Right cardiac atrium (tissue), 5 donors: ENCODE data around the gene EYS. TPM values are rescaled to one million over a fixed set of nuclear protein-coding genes. Genes with fewer than 3 reads are reported as not detected.

Experiments
- ATAC-seq, 2 donors: fragments of 200-7000 bp; cut with Tn5 transposase; one replicate each; pipeline versions ENCODE4 v1.8.0 to v1.9.1; 2020; ENCODE audit warnings: moderate library complexity in 2 of 2, mild to moderate bottlenecking in 1 of 2
- DNase-seq, 3 donors: peaks; one replicate each; pipeline ENCODE4 v3.0.0-alpha.2; 2020
- H3K27ac ChIP-seq: one replicate; pipeline ENCODE4 v1.5.1; 2013; ENCODE audit warnings: mild to moderate bottlenecking, low read length, control low read depth, moderate library complexity
- H3K27me3 ChIP-seq: one replicate; pipeline ENCODE4 v1.6.1; 2013; ENCODE audit not compliant: control insufficient read depth, insufficient read depth
- H3K4me1 ChIP-seq: one replicate; pipeline ENCODE4 v1.6.1; 2013; ENCODE audit warnings: low read length; ENCODE audit not compliant: control insufficient read depth, insufficient read depth
- H3K4me3 ChIP-seq: one replicate; pipeline ENCODE4 v1.5.1; 2013; ENCODE audit warnings: low read length, control low read depth
- H3K9me3 ChIP-seq: one replicate; pipeline ENCODE4 v1.6.1; 2013; ENCODE audit warnings: low read length; ENCODE audit not compliant: control insufficient read depth
- WGBS: extraction: QIAGEN DNeasy Blood & Tissue Kit; methylation state at CpG from one replicate; pipeline ENCODE4 v1.1.7; 2013; 5-methylcytosine and 5-hydroxymethylcytosine counted together
- intact Hi-C, 4 donors: fragments of 100-400 bp; cut with DNase I; formaldehyde crosslinking; loops; one replicate each; pipeline versions ENCODE4 v1.11.0 to v1.14.0; 2022 to 2023
- polyA plus RNA-seq: library from polyadenylated mRNA; stranded (reverse); fragments of 200-250 nt; gene quantifications from one replicate; pipeline ENCODE4 v1.2.3, GENCODE V29; 2013
- total RNA-seq, 4 donors: library from RNA; stranded (reverse); fragmentation: NEBNext Ultra II Directional; extraction: Animal tissue kit (Norgen Biotek cat#: 25700); gene quantifications; one replicate each; pipeline ENCODE4 v1.2.1, GENCODE V29; 2021
- donor health status: healthy with polysubstance abuse.
- donor health status: DM: no; HTN: yes; CAD: no.
- donor health status: DM: no; HTN: no; CAD: no.
- donor health status: DM: no; HTN: yes; CAD: no; lungs with severe emphysema.
- donor health status: DM: yes; HTN: yes; CAD: no.

Gene EYS
- total and polyA plus RNA-seq, 5 donors, result 0.02 to 0.24 (median 0.06) TPM; not detected in 2

GRCh38 chr6:63795006-63795405 lies 1912.0 kb downstream of the EYS start:
- Histone ChIP-seq H3K9me3 (no peaks in the 10 kb centered on the region), H3K27me3 (no peaks in the 10 kb centered on the region), H3K4me3 (no peak overlapping the region), H3K4me1 (no peaks in the 10 kb centered on the region), H3K27ac (no peak overlapping the region)
- ATAC-seq (no peak), DNase-seq (no peak)
- intact Hi-C loops, result no loop called here

- H3K4me3 ChIP-seq, result no peak overlapping the region
- intact Hi-C loops, result no loop called here
- no peak for ATAC-seq
- no peak for DNase-seq
- no peaks in the 10 kb centered on the region for H3K27me3 ChIP-seq
- no peak overlapping the region for H3K27ac ChIP-seq
- no peaks in the 10 kb centered on the region for H3K4me1 ChIP-seq
- 74% methylated on average over 4 of the region's 4 CpGs for WGBS
- no peaks in the 10 kb centered on the region for H3K9me3 ChIP-seq
These were observed 1913.4 kb downstream of the EYS start for GRCh38 chr6:63793465-63794137.

GRCh38 chr6:63792736-63793464 lies 1914.1 kb downstream of the EYS start:
- WGBS, result 72% methylated on average over 3 of the region's 3 CpGs
- ATAC-seq, result no peak
- no peak overlapping the region for H3K4me3 ChIP-seq
- intact Hi-C loops, result no loop called here
- H3K4me1 ChIP-seq, result no peaks in the 10 kb centered on the region
- H3K27ac ChIP-seq, result no peak overlapping the region
- no peak for DNase-seq
- H3K27me3 ChIP-seq, result no peaks in the 10 kb centered on the region
- no peaks in the 10 kb centered on the region for H3K9me3 ChIP-seq

GRCh38 chr6:63790334-63790733 lies 1916.7 kb downstream of the EYS start:
- DNase-seq, result no peak
- Histone ChIP-seq H3K4me1 (no peaks in the 10 kb centered on the region), H3K9me3 (no peaks in the 10 kb centered on the region), H3K27me3 (no peaks in the 10 kb centered on the region), H3K27ac (no peak overlapping the region), H3K4me3 (no peak overlapping the region)
- intact Hi-C loops, result no loop called here
- ATAC-seq, result no peak
- WGBS, result 85% methylated on average over 3 of the region's 3 CpGs

- no peak overlapping the region for H3K4me3 ChIP-seq
- no peaks in the 10 kb centered on the region for H3K27me3 ChIP-seq
- no peaks in the 10 kb centered on the region for H3K9me3 ChIP-seq
- 74% methylated on average over 3 of the region's 3 CpGs for WGBS
- no peaks in the 10 kb centered on the region for H3K4me1 ChIP-seq
- DNase-seq (no peak), ATAC-seq (no peak)
- intact Hi-C loops, result no loop called here
- H3K27ac ChIP-seq, result no peak overlapping the region
These were observed 1917.3 kb downstream of the EYS start for GRCh38 chr6:63789699-63790098.

- Histone ChIP-seq H3K9me3 (no peaks in the 10 kb centered on the region), H3K27me3 (no peaks in the 10 kb centered on the region), H3K27ac (no peak overlapping the region), H3K4me3 (no peak overlapping the region), H3K4me1 (no peaks in the 10 kb centered on the region)
- intact Hi-C loops, result no loop called here
- ATAC-seq (no peak), DNase-seq (no peak)
- 75% methylated on average over 2 of the region's 2 CpGs for WGBS
These were observed 1918.5 kb downstream of the EYS start for GRCh38 chr6:63788569-63788968.

GRCh38 chr6:63787021-63787420 lies 1920.0 kb downstream of the EYS start:
- Histone ChIP-seq H3K27me3 (no peaks in the 10 kb centered on the region), H3K4me1 (no peaks in the 10 kb centered on the region), H3K9me3 (no peaks in the 10 kb centered on the region), H3K27ac (no peak overlapping the region), H3K4me3 (no peak overlapping the region)
- DNase-seq (no peak), ATAC-seq (no peak)
- intact Hi-C loops, result no loop called here
- WGBS, result 78% methylated on average over 1 of the region's 1 CpG

GRCh38 chr6:63785006-63785405 lies 1922.0 kb downstream of the EYS start:
- no peaks in the 10 kb centered on the region for H3K4me1 ChIP-seq
- no peaks in the 10 kb centered on the region for H3K27me3 ChIP-seq
- ATAC-seq, result no peak
- H3K9me3 ChIP-seq, result no peaks in the 10 kb centered on the region
- DNase-seq, result no peak
- no peak overlapping the region for H3K4me3 ChIP-seq
- H3K27ac ChIP-seq, result no peak overlapping the region
- 85% methylated on average over 1 of the region's 1 CpG for WGBS
- intact Hi-C loops, result no loop called here

- ATAC-seq, result no peak
- no peak for DNase-seq
- 68% methylated on average over 1 of the region's 1 CpG for WGBS
- no peak overlapping the region for H3K4me3 ChIP-seq
- no peaks in the 10 kb centered on the region for H3K27me3 ChIP-seq
- H3K9me3 ChIP-seq, result no peaks in the 10 kb centered on the region
- H3K4me1 ChIP-seq, result no peaks in the 10 kb centered on the region
- H3K27ac ChIP-seq, result no peak overlapping the region
- intact Hi-C loops, result no loop called here
These were observed 1923.9 kb downstream of the EYS start for GRCh38 chr6:63783096-63783495.

GRCh38 chr6:63774961-63775360 lies 1932.1 kb downstream of the EYS start:
- no peaks in the 10 kb centered on the region for H3K9me3 ChIP-seq
- no peaks in the 10 kb centered on the region for H3K4me1 ChIP-seq
- no peak overlapping the region for H3K27ac ChIP-seq
- no peak for DNase-seq
- intact Hi-C loops, result no loop called here
- H3K4me3 ChIP-seq, result no peak overlapping the region
- WGBS, result 44% methylated on average over 1 of the region's 1 CpG
- no peaks in the 10 kb centered on the region for H3K27me3 ChIP-seq
- ATAC-seq, result no peak

- no peaks in the 10 kb centered on the region for H3K9me3 ChIP-seq
- 89% methylated on average over 2 of the region's 2 CpGs for WGBS
- no peaks in the 10 kb centered on the region for H3K4me1 ChIP-seq
- ATAC-seq, result no peak
- H3K4me3 ChIP-seq, result no peak overlapping the region
- no peak overlapping the region for H3K27ac ChIP-seq
- DNase-seq, result no peak
- no peaks in the 10 kb centered on the region for H3K27me3 ChIP-seq
- intact Hi-C loops, result no loop called here
These were observed 1933.8 kb downstream of the EYS start for GRCh38 chr6:63773200-63773599.
